CD4-positive, alpha-beta memory T cell (primary cell): ENCODE data around the gene SNRPE. TPM values are rescaled to one million over a fixed set of nuclear protein-coding genes. Genes with fewer than 3 reads are reported as not detected.
A peak's percentile ranks its signal among the peaks of the same experiment; 100 is the strongest.

Experiments
- CTCF ChIA-PET: fragments of 350-600 bp; sonication (Branson Sonifier 250); formaldehyde crosslinking; loops from one replicate; lab custom pipeline; 2021; ENCODE audit warnings: inconsistent platforms; ENCODE audit not compliant: partially characterized antibody; lab: Charles Lee
- POLR2A ChIA-PET: fragments of 350-600 bp; sonication (Branson Sonifier 250); formaldehyde crosslinking; loops from one replicate; lab custom pipeline; 2021; ENCODE audit not compliant: partially characterized antibody; lab: Charles Lee
- DNase-seq, 5 donors: peaks; one replicate each; pipeline versions ENCODE4 v3.0.0 to v3.0.0-alpha.2; 2020 to 2022; ENCODE audit warnings: mixed read lengths in 1 of 5
- H3K27ac ChIP-seq: one replicate; pipeline ENCODE4 v1.7.0; 2013; ENCODE audit warnings: low read depth, low read length
- H3K27me3 ChIP-seq: 2 replicates; pipeline ENCODE4 v1.7.0; 2013; ENCODE audit warnings: mild to moderate bottlenecking, low read length, moderate library complexity; ENCODE audit not compliant: insufficient read depth
- H3K36me3 ChIP-seq: 2 replicates; pipeline ENCODE4 v1.7.0; 2013; ENCODE audit warnings: mild to moderate bottlenecking, low read length, moderate library complexity; ENCODE audit not compliant: insufficient read depth
- H3K4me1 ChIP-seq: 2 replicates; pipeline ENCODE4 v1.7.0; 2013; ENCODE audit warnings: mild to moderate bottlenecking, low read length, moderate library complexity; ENCODE audit not compliant: insufficient read depth
- H3K4me3 ChIP-seq, 2 donors: one replicate each; pipeline ENCODE4 v1.7.0; 2013; ENCODE audit warnings: low read length in 2 of 2, mild to moderate bottlenecking in 1 of 2
- H3K9me3 ChIP-seq, 2 donors: one replicate each; pipeline ENCODE4 v1.7.0; 2013; ENCODE audit warnings: low read length in 2 of 2, control low read depth in 1 of 2; ENCODE audit not compliant: control insufficient read depth in 1 of 2
- H3K27ac Mint-ChIP-seq, 7 donors: one replicate each; pipeline ENCODE4 v1.8.0; 2020 to 2021; ENCODE audit warnings: mixed read lengths in 7 of 7, mild to moderate bottlenecking in 6 of 7, inconsistent platforms in 3 of 7, moderate library complexity in 3 of 7
- H3K27me3 Mint-ChIP-seq, 2 donors: one replicate each; pipeline ENCODE4 v1.8.0; 2020 to 2021; ENCODE audit warnings: mixed read lengths in 2 of 2
- H3K36me3 Mint-ChIP-seq, 2 donors: one replicate each; pipeline ENCODE4 v1.8.0; 2020 to 2021; ENCODE audit warnings: mixed read lengths in 2 of 2, inconsistent platforms in 1 of 2, mild to moderate bottlenecking in 1 of 2
- H3K4me1 Mint-ChIP-seq, 4 donors: one replicate each; pipeline ENCODE4 v1.8.0; 2020 to 2021; ENCODE audit warnings: mixed read lengths in 4 of 4, mild to moderate bottlenecking in 1 of 4
- H3K4me3 Mint-ChIP-seq, 8 donors: one replicate each; pipeline ENCODE4 v1.8.0; 2020 to 2021; ENCODE audit warnings: mixed read lengths in 8 of 8, mild to moderate bottlenecking in 7 of 8, moderate library complexity in 6 of 8, inconsistent platforms in 3 of 8
- H3K9me3 Mint-ChIP-seq, 8 donors: one replicate each; pipeline ENCODE4 v1.8.0; 2020 to 2021; ENCODE audit warnings: mixed read lengths in 8 of 8, mild to moderate bottlenecking in 5 of 8, inconsistent platforms in 3 of 8, moderate library complexity in 1 of 8
- intact Hi-C: fragments of 100-400 bp; cut with micrococcal nuclease; formaldehyde crosslinking; loops from one replicate; pipeline ENCODE4 v1.15.1; 2023
- polyA plus RNA-seq, 2 donors: library from polyadenylated mRNA; unstranded; fragments of 300-500 nt; fragmentation: Illumina TruSeq; gene quantifications; one replicate each; pipeline ENCODE4 v1.2.3, GENCODE V29; 2021
- total RNA-seq, 2 experiments: library from RNA; stranded (reverse); gene quantifications; one replicate each; pipeline ENCODE4 v1.2.3, GENCODE V29; 2021

Gene SNRPE
- total and polyA plus RNA-seq, 4 experiments from 2014 or later: 63.3 to 225 (median 146) TPM

DNA sequence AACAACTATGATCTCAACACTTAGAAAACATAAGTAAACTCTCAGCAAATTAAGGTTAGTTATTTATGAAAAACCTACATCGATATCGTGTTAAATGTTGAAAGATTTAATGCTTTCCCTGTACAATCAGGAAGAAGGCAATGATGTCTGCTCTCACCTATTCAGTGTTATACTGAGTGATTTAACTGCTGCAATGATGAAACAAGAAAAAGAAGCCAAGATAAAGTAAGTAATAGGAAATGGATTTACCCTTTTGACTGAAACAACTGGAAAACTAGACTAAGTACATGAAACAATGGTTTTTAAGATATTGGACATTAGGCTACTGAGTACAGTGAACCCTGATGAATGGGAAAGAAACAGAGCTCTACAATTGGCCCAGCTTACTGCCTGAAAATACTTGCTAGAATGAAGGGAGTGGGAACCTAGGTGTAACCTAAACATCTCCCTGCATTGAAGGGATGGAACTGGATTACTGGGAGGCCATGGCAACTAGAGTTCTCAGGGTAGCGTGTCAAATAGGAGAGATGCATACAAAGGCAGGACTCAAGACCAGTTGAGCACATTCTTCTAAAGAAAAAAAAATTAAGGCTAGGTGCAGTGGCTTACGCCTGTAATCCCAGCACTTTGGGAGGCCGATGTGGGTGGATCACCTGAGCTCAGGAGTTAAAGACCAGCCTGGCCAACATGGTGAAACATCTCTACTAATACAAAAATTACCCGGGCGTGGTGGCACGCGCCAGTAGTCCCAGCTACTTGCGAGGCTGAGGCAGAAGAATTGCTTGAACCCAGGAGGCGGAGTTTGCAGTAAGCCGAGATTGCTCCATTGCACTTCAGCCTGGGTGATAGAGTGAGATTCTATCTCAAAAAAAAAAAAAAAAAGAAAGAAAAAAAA is 37.3 kb downstream of the SNRPE start:
- H3K36me3 Mint-ChIP-seq: peaks cover 0 to 1% of the 10 kb centered on the region in 2 donors
- peaks cover 0 to under 1% of the 10 kb centered on the region in 2 donors for H3K27me3 Mint-ChIP-seq
- intact Hi-C loops: no loop called here
- CTCF ChIA-PET: no interaction called here
- H3K27ac Mint-ChIP-seq: no peak overlapping the region
- H3K4me1 ChIP-seq: no peaks in the 10 kb centered on the region
- no peak for DNase-seq
- H3K4me3 Mint-ChIP-seq: no peak overlapping the region
- POLR2A ChIA-PET: no interaction called here
- H3K27ac ChIP-seq: no peak overlapping the region
- peaks cover 0 to 6% of the 10 kb centered on the region in 2 donors for H3K9me3 ChIP-seq
- H3K4me1 Mint-ChIP-seq: no peaks in the 10 kb centered on the region
- H3K36me3 ChIP-seq: no peaks in the 10 kb centered on the region
- H3K9me3 Mint-ChIP-seq: peaks cover 0 to 19% (median 12%) of the 10 kb centered on the region in 8 donors
- no peaks in the 10 kb centered on the region for H3K27me3 ChIP-seq
- H3K4me3 ChIP-seq: no peak overlapping the region

- Histone ChIP-seq H3K27me3 (no peaks in the 10 kb centered on the region), H3K9me3 (peaks cover 0 to 4% of the 10 kb centered on the region in 2 donors), H3K36me3 (no peaks in the 10 kb centered on the region), H3K27ac (no peak overlapping the region), H3K4me3 (no peak overlapping the region), H3K4me1 (no peaks in the 10 kb centered on the region)
- H3K4me1 Mint-ChIP-seq: no peaks in the 10 kb centered on the region
- CTCF ChIA-PET: no interaction called here
- POLR2A ChIA-PET: no interaction called here
- H3K9me3 Mint-ChIP-seq: peaks cover 0 to 14% (median 7%) of the 10 kb centered on the region in 8 donors
- peaks cover 0 to 2% of the 10 kb centered on the region in 2 donors for H3K27me3 Mint-ChIP-seq
- no peak overlapping the region for H3K4me3 Mint-ChIP-seq
- DNase-seq: no peak
- H3K27ac Mint-ChIP-seq: no peak overlapping the region
- H3K36me3 Mint-ChIP-seq: peaks cover 0 to 1% of the 10 kb centered on the region in 2 donors
- intact Hi-C loops: no loop called here
Observed at GRCh38 chr1:203899353-203899716, 37.9 kb downstream of the SNRPE start.

- H3K27me3 ChIP-seq: no peaks in the 10 kb centered on the region
- POLR2A ChIA-PET: no interaction called here
- CTCF ChIA-PET: no interaction called here
- no peak overlapping the region for H3K27ac Mint-ChIP-seq
- H3K27me3 Mint-ChIP-seq: peaks cover 0 to 2% of the 10 kb centered on the region in 2 donors
- peaks cover 0 to 7% (median 1%) of the 10 kb centered on the region in 8 donors for H3K9me3 Mint-ChIP-seq
- intact Hi-C loops: no loop called here
- no peak for DNase-seq
- no peak overlapping the region for H3K4me3 Mint-ChIP-seq
- H3K4me3 ChIP-seq: no peak overlapping the region
- no peaks in the 10 kb centered on the region for H3K4me1 ChIP-seq
- H3K9me3 ChIP-seq: no peaks in the 10 kb centered on the region
- H3K27ac ChIP-seq: no peak overlapping the region
- no peaks in the 10 kb centered on the region for H3K36me3 ChIP-seq
- H3K4me1 Mint-ChIP-seq: no peaks in the 10 kb centered on the region
- no peaks in the 10 kb centered on the region for H3K36me3 Mint-ChIP-seq
Observed at GRCh38 chr1:203899869-203900714, 38.7 kb downstream of the SNRPE start.

DNA sequence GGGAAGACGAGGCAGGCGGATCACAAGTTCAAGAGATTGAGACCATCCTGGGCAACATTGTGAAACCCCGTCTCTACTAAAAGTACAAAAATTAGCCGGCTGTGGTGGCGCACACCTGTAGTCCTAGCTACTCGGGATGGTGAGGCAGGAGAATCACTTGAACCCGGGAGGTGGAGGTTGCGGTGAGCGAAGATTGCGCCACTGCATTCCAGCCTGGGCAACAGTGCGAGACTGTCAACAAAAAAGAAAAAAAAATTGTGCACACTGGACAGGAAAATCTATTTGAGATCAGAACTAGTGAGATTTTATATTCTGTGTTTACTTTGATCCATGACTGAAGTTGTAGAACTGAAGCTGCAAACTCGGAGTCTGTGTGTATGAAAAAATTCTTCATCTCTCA is 40.2 kb downstream of the SNRPE start:
- H3K27ac ChIP-seq: no peak overlapping the region
- H3K36me3 Mint-ChIP-seq: no peaks in the 10 kb centered on the region
- DNase-seq: no peak
- no peaks in the 10 kb centered on the region for H3K4me1 ChIP-seq
- no peaks in the 10 kb centered on the region for H3K9me3 ChIP-seq
- H3K4me3 ChIP-seq: no peak overlapping the region
- CTCF ChIA-PET: no interaction called here
- H3K27me3 Mint-ChIP-seq: peaks cover 0 to 2% of the 10 kb centered on the region in 2 donors
- H3K4me1 Mint-ChIP-seq: no peaks in the 10 kb centered on the region
- H3K27me3 ChIP-seq: no peaks in the 10 kb centered on the region
- H3K9me3 Mint-ChIP-seq: peaks cover 0 to 2% (median 0%) of the 10 kb centered on the region in 8 donors
- intact Hi-C loops: no loop called here
- POLR2A ChIA-PET: no interaction called here
- no peak overlapping the region for H3K4me3 Mint-ChIP-seq
- H3K27ac Mint-ChIP-seq: no peak overlapping the region
- no peaks in the 10 kb centered on the region for H3K36me3 ChIP-seq

DNA sequence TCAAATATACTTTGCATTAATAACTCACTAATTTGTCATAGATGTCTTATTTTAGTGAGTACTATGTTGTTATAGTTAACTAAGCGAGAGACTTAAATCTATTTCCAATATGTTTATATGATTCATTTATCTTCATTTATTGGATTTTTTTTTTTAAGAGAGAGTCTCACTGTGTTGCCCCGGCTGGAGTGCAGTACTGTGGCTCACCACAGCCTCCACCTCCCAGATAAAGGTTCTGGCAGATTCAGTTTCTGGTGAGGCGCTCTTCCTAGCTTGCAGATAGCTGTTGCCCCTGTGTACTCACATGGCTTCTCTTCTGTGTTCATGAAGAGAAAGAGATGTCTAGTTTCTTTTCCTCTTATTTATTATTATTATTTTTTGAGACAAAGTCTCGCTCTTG is 43.9 kb downstream of the SNRPE start:
- H3K9me3 ChIP-seq: no peaks in the 10 kb centered on the region
- H3K4me3 ChIP-seq: no peak overlapping the region
- no peak for DNase-seq
- peaks cover 0 to 2% of the 10 kb centered on the region in 2 donors for H3K27me3 Mint-ChIP-seq
- no peaks in the 10 kb centered on the region for H3K27me3 ChIP-seq
- H3K27ac ChIP-seq: no peak overlapping the region
- intact Hi-C loops: no loop called here
- no peaks in the 10 kb centered on the region for H3K36me3 Mint-ChIP-seq
- H3K4me1 ChIP-seq: no peaks in the 10 kb centered on the region
- H3K36me3 ChIP-seq: no peaks in the 10 kb centered on the region
- no peak overlapping the region for H3K27ac Mint-ChIP-seq
- ChIA-PET POLR2A (no interaction called here), CTCF (no interaction called here)
- no peaks in the 10 kb centered on the region for H3K4me1 Mint-ChIP-seq
- H3K9me3 Mint-ChIP-seq: peaks cover 0 to 2% (median 0%) of the 10 kb centered on the region in 8 donors
- no peak overlapping the region for H3K4me3 Mint-ChIP-seq

DNA sequence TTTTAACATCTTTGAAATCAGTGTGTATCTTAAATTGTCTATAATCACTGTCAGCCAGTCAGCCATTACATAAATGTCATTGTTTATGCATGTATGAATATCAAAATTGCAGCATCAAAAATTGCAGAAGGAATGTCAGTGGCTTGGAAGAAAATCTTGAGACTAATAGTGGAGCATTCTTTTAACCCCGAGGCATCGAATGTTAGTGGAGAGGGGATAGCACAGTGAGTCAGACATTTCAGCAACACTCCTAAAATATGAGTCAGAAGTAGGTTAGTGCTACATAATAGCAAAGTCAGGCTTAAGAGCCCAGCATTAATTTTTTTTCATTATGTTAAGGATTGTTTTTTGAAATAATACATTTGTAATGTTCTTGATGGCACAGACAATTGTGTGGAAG is 45.5 kb downstream of the SNRPE start:
- ChIA-PET CTCF (no interaction called here), POLR2A (no interaction called here)
- intact Hi-C loops: no loop called here
- peaks cover 0 to 5% of the 10 kb centered on the region in 2 donors for H3K27me3 Mint-ChIP-seq
- Histone ChIP-seq H3K4me3 (no peak overlapping the region), H3K4me1 (no peaks in the 10 kb centered on the region), H3K9me3 (no peaks in the 10 kb centered on the region), H3K27me3 (no peaks in the 10 kb centered on the region), H3K36me3 (no peaks in the 10 kb centered on the region), H3K27ac (no peak overlapping the region)
- H3K4me1 Mint-ChIP-seq: no peaks in the 10 kb centered on the region
- H3K27ac Mint-ChIP-seq: peak overlapping the region in 1 of 7 donors; percentile 32
- no peaks in the 10 kb centered on the region for H3K9me3 Mint-ChIP-seq
- H3K36me3 Mint-ChIP-seq: no peaks in the 10 kb centered on the region
- H3K4me3 Mint-ChIP-seq: no peak overlapping the region
- DNase-seq: no peak

- Histone ChIP-seq H3K27ac (no peak overlapping the region), H3K4me1 (no peaks in the 10 kb centered on the region), H3K27me3 (no peaks in the 10 kb centered on the region), H3K4me3 (no peak overlapping the region), H3K9me3 (no peaks in the 10 kb centered on the region), H3K36me3 (no peaks in the 10 kb centered on the region)
- Mint-ChIP-seq H3K9me3 (no peaks in the 10 kb centered on the region), H3K4me3 (no peak overlapping the region), H3K36me3 (no peaks in the 10 kb centered on the region), H3K27me3 (peaks cover 0 to 5% of the 10 kb centered on the region in 2 donors), H3K4me1 (no peaks in the 10 kb centered on the region), H3K27ac (no peak overlapping the region)
- ChIA-PET CTCF (no interaction called here), POLR2A (no interaction called here)
- no peak for DNase-seq
- intact Hi-C loops: no loop called here
Observed at GRCh38 chr1:203907901-203908300, 46.5 kb downstream of the SNRPE start.
